EL (cell line): ENCODE data around the gene E4F1.
A peak's percentile ranks its signal among the peaks of the same experiment; 100 is the strongest.

Source experiments
- DNase-seq: peaks from one replicate; pipeline ENCODE4 v3.0.0-alpha.2; 2016

Gene E4F1, protein sequence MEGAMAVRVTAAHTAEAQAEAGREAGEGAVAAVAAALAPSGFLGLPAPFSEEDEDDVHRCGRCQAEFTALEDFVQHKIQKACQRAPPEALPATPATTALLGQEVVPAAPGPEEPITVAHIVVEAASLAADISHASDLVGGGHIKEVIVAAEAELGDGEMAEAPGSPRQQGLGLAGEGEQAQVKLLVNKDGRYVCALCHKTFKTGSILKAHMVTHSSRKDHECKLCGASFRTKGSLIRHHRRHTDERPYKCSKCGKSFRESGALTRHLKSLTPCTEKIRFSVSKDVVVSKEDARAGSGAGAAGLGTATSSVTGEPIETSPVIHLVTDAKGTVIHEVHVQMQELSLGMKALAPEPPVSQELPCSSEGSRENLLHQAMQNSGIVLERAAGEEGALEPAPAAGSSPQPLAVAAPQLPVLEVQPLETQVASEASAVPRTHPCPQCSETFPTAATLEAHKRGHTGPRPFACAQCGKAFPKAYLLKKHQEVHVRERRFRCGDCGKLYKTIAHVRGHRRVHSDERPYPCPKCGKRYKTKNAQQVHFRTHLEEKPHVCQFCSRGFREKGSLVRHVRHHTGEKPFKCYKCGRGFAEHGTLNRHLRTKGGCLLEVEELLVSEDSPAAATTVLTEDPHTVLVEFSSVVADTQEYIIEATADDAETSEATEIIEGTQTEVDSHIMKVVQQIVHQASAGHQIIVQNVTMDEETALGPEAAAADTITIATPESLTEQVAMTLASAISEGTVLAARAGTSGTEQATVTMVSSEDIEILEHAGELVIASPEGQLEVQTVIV

GRCh38 chr16:2223221-2223941, at the start of gene E4F1:
TSS of gene E4F1 (plus strand) at chr16:2223591. CDS start at chr16:2223614, 23 bp downstream.
- peak; percentile 99 for DNase-seq

- DNase-seq, result no peak
Observed at GRCh38 chr16:2173916-2174315, 49.5 kb upstream of the E4F1 start.

DNA sequence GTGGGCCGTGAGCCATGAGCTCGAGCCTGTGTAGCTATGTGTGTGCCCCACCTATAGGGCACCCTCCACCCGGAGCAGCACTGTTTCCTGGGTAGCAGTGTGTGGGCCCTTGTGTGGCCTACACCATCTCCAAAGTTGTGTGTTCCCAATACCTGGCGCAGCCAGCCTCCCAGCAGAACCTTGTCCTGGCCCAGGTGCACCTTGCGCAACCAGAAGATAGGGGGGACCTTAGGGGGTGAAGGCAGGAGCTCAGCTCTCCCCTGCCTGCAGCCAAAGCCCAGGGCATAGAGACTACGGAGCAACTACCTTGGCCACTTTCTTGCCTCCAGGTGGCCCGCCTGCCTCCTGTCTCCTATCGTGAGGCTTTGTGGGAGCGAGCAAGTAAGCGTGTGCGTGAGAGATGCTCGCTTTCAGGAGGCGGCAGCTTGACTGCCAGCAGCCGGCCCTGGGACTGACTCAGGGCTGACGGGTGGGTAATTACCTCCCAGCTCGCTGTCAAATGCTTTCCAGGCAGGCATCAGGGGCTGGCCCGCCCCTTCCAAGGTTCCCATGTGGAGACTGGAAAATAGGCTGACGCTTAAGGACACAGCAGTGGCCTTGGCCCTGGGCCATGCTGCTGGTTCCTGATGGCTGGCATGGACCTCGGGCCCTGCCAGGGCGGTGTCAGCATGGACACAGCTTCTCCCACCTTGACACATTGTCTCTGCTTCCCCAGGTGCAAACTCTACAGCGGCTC, 48.8 kb upstream of the E4F1 start:
- DNase-seq, result no peak

- DNase-seq, result no peak
Observed at GRCh38 chr16:2175454-2175853, 47.9 kb upstream of the E4F1 start.

- DNase-seq, result no peak
Observed at GRCh38 chr16:2176047-2176446, 47.3 kb upstream of the E4F1 start.

- no peak for DNase-seq
Observed at GRCh38 chr16:2177101-2177500, 46.3 kb upstream of the E4F1 start.

DNA sequence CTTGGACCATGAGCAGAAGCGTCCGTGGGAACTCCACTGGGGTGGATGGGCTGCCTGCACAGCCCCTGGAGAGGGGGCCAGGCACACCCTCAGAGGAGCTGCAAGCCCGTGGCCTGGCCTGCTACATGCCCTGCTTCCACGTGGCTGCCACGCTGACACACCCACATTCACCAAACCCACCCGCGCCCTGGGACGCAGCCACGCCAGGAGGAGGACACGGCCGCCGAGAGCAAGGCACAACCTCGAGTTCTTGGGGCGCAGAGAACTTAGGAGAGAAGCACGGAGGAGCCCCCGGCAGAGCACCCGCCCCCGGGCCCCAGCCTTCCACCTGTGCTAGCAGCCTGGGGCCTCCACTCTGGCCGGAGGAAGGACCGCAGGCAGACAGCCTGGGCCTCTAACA, 45.8 kb upstream of the E4F1 start:
- DNase-seq, result no peak

GRCh38 chr16:2178321-2179106, 44.9 kb upstream of the E4F1 start:
- DNase-seq, result no peak

GRCh38 chr16:2179107-2179501, 44.3 kb upstream of the E4F1 start:
- DNase-seq, result no peak

DNA sequence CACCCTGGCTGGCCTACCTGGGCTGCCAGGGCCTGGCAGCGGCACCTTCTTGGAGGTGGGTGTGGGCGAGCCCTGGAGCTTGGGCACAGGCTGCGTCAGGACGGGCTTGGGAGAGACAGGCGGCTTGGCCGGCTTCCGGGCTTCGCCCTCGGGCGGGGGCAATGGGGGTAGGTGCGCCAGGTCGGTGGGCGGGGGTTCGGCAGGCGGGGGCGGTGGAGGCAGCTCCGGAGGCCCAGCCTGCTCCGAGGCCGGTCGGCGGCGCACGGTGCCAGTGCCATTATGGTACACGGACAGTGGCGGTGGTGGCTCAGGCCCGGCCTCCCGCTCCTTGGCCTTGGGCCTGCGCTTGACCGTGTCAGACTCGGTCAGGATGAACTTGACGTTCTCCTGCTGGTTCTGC, 43.8 kb upstream of the E4F1 start:
- DNase-seq, result no peak

- DNase-seq, result no peak
Observed at GRCh38 chr16:2180461-2180860, 42.9 kb upstream of the E4F1 start.

DNA sequence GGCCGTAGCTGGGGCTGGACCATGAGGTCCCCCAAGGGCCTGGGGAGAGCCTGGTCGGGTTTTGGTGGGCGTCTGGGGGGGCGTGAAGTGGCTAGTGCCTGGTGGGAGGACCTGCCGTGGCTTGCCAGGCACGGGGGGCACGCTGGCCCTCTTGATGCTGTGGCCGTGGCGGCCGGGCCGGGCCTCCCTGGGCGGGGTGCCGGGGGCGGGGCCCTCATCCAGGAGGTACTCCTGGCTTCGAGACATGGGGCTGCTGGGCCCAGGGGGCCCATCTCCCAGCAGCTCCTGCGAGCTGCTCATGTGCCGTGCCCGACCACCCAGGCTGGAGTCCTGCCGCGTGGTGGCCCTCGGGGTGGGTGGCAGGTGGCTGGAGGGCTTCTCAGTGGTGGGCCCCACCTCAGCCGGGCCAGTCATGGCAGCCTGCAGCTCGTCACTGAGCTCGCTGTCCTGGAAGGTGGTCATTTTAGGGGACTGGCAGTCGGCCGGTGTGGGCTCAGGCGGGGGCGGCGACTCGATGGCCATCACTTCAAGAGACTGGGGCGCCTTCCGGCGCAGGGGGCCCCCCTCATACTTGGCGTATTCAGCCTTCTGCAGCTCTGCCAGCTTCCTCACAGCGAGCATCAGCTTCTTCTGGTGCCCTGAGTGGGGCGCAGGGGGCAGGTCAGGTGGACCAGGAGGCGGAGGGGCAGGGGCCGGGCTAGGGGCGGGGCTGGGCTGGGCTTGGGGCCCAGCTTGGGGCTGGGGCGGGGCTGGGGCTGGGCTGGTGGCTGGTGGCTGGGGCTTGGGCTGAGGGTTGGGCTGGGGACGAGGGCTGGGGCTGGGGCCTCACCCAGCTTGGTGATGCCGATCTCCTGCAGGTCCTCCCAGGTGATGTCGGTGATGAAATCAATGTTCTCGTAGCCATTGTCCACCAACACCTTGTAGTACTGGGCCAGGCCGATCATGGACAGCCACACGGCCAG, 42.1 kb upstream of the E4F1 start:
- DNase-seq, result no peak

DNA sequence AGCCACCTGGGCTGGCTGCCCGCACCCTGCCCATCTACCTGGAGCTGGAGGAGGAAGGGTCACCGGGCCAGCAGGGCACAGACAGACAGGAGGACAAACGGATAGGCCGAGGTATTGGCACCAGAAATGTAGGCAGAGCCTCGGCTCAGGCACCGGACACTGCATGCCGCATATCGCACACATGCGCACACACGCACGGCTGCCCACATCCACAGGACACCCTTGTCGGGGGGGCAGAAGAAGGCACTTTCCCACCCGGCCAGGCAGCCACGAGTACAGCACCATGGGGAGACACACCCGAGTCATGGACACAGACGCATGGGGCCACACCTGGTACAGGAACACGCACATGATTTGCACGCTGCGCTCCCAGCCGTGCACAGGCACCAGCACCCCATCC, 41.4 kb upstream of the E4F1 start:
- no peak for DNase-seq

- DNase-seq, result no peak
Observed at GRCh38 chr16:2183671-2184070, 39.7 kb upstream of the E4F1 start.

- DNase-seq, result no peak
Observed at GRCh38 chr16:2184346-2184745, 39.0 kb upstream of the E4F1 start.

GRCh38 chr16:2184962-2185361, 38.4 kb upstream of the E4F1 start:
- DNase-seq, result no peak

- no peak for DNase-seq
Observed at GRCh38 chr16:2186064-2186463, 37.3 kb upstream of the E4F1 start.

- DNase-seq, result no peak
Observed at GRCh38 chr16:2186505-2186904, 36.9 kb upstream of the E4F1 start.

- DNase-seq, result no peak
Observed at GRCh38 chr16:2187212-2187611, 36.2 kb upstream of the E4F1 start.

DNA sequence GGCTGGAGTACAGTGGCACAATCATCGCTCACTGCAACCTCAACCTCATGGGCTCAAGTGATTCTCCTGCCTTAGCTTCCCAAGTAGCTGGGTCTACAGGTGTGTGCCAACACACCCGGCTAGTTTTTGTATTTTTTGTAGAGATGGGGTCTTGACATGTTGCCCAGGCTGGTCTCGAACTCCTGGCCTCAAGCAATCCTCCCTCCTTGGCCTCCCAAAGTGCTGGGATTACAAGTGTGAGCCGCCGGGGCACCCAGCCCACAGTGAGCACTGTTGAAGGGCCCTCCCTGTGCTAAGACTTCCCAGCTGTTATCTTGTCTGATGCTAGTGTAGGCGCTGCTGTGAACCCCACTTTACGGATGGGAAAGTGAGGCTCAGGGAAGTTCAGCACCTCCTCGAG, 35.0 kb upstream of the E4F1 start:
- no peak for DNase-seq
